HepG2 (cell line): ENCODE results near the gene ANKLE1. TPM values are rescaled to one million over a fixed set of nuclear protein-coding genes. Genes with fewer than 3 reads are reported as not detected.

Source experiments
- AGO1 ChIP-seq: fragments of 200-400 bp; formaldehyde crosslinking; IDR thresholded peaks from 2 replicates; pipeline ENCODE4 v1.6.1; 2017; ENCODE audit warnings: mild to moderate bottlenecking, low read depth, low read length, moderate library complexity; ENCODE audit not compliant: poor library complexity, severe bottlenecking
- CBX1 ChIP-seq: IDR thresholded peaks from one replicate; pipeline ENCODE4 v1.6.1; 2016; ENCODE audit warnings: antibody characterized with exemption, low read depth
- CREM ChIP-seq, 2 experiments: sonication (generic) in 1 of 2; formaldehyde crosslinking in 1 of 2; IDR thresholded peaks; 2 replicates each; pipeline versions ENCODE4 v1.4.0 to v1.6.1; 2016 to 2020; ENCODE audit warnings: antibody characterized with exemption in 1 of 2, mild to moderate bottlenecking in 1 of 2, missing genetic modification reagents in 1 of 2
- ELF1 ChIP-seq: sonication (generic); formaldehyde crosslinking; IDR thresholded peaks from 2 replicates; pipeline ENCODE4 v1.4.0; 2020; ENCODE audit warnings: missing genetic modification reagents
- FOXK1 ChIP-seq: sonication (generic); formaldehyde crosslinking; IDR thresholded peaks from 2 replicates; pipeline ENCODE4 v1.4.0; 2020; ENCODE audit warnings: low read depth, missing genetic modification reagents, borderline replicate concordance
- HMG20B ChIP-seq: conservative IDR thresholded peaks from 2 replicates; pipeline ENCODE4 v1.6.1; 2016; ENCODE audit warnings: missing genetic modification reagents, missing compliant biosample characterization
- HNRNPH1 ChIP-seq: fragments of 200-400 bp; formaldehyde crosslinking; optimal IDR thresholded peaks from 2 replicates; pipeline ENCODE3; 2017; ENCODE audit warnings: mild to moderate bottlenecking, low read depth, low read length
- IRF2 ChIP-seq: IDR thresholded peaks from 2 replicates; pipeline ENCODE4 v1.6.1; 2018; ENCODE audit warnings: missing genetic modification reagents, missing compliant biosample characterization
- KLF15 ChIP-seq: sonication (generic); formaldehyde crosslinking; IDR thresholded peaks from 2 replicates; pipeline ENCODE4 v1.8.1; 2023; ENCODE audit warnings: borderline replicate concordance, mild to moderate bottlenecking, inconsistent platforms, missing genetic modification reagents, mixed read lengths
- RBM39 ChIP-seq: fragments of 200-400 bp; formaldehyde crosslinking; IDR thresholded peaks from one replicate; pipeline ENCODE4 v1.6.1; 2018; ENCODE audit warnings: antibody characterized with exemption, mild to moderate bottlenecking, low read depth, low read length; ENCODE audit not compliant: poor library complexity, severe bottlenecking
- SALL1 ChIP-seq: sonication (generic); formaldehyde crosslinking; IDR thresholded peaks from 2 replicates; pipeline ENCODE4 v1.8.0; 2022; ENCODE audit warnings: mild to moderate bottlenecking, missing genetic modification reagents
- SOX6 ChIP-seq, 2 experiments: fragments of 450-650 bp in 1 of 2; sonication (generic) in 1 of 2; formaldehyde crosslinking in 1 of 2; IDR thresholded peaks; 2 replicates each; pipeline versions ENCODE4 v1.4.0 to v1.6.1; 2017 to 2020; ENCODE audit warnings: antibody characterized with exemption in 1 of 2, mild to moderate bottlenecking in 1 of 2, missing genetic modification reagents in 1 of 2
- SYNCRIP ChIP-seq: fragments of 200-400 bp; formaldehyde crosslinking; IDR thresholded peaks from 2 replicates; pipeline ENCODE4 v1.6.1; 2018; ENCODE audit warnings: mild to moderate bottlenecking, low read depth, low read length; ENCODE audit not compliant: insufficient read depth
- TBP ChIP-seq: sonication (generic); formaldehyde crosslinking; IDR thresholded peaks from 2 replicates; pipeline ENCODE4 v1.5.0; 2020; ENCODE audit warnings: missing genetic modification reagents
- ZFX ChIP-seq: sonication (generic); formaldehyde crosslinking; IDR thresholded peaks from 2 replicates; pipeline ENCODE4 v1.4.0; 2020; ENCODE audit warnings: mild to moderate bottlenecking, low read depth, missing genetic modification reagents, moderate library complexity
- ZNF17 ChIP-seq: sonication (generic); formaldehyde crosslinking; IDR thresholded peaks from 2 replicates; pipeline ENCODE4 v1.5.0; 2020; ENCODE audit warnings: mild to moderate bottlenecking, missing genetic modification reagents
- ZNF460 ChIP-seq: sonication (generic); formaldehyde crosslinking; IDR thresholded peaks from 2 replicates; pipeline ENCODE4 v1.5.1; 2020; ENCODE audit warnings: missing genetic modification reagents, mild to moderate bottlenecking, borderline replicate concordance
- ZNF780A ChIP-seq: sonication (generic); formaldehyde crosslinking; IDR thresholded peaks from 2 replicates; pipeline ENCODE4 v1.8.0; 2022; ENCODE audit warnings: mild to moderate bottlenecking, missing genetic modification reagents, moderate library complexity
- ZNF839 ChIP-seq: sonication (generic); formaldehyde crosslinking; IDR thresholded peaks from 2 replicates; pipeline ENCODE4 v1.4.0; 2020; ENCODE audit warnings: missing genetic modification reagents, mild to moderate bottlenecking, borderline replicate concordance
- polyA plus RNA-seq, 8 experiments: library from polyadenylated mRNA; depleted of rRNA in 3 of 8; stranded (reverse) in 7 of 8; unstranded in 1 of 8; fragments of >200 nt; fragmentation: Illumina TruSeq in 4 of 8; extraction: Trizol in 4 of 8; gene quantifications; 2 replicates each; pipeline versions ENCODE4 v1.2.1 to v1.2.3, GENCODE V29; 2011 to 2016; ENCODE audit warnings: low read depth in 4 of 8, missing spikeins in 1 of 8, mixed read lengths in 1 of 8; ENCODE audit not compliant: insufficient read depth in 1 of 8
- total RNA-seq, 5 experiments: library from RNA; depleted of rRNA; stranded (reverse); fragments of >200 nt; fragmentation: Illumina TruSeq; extraction: Trizol; gene quantifications; 2 replicates each; pipeline ENCODE4 v1.2.3, GENCODE V29; 2016; ENCODE audit warnings: low read depth in 1 of 5
- TF ChIP-seq, protein P1 (sequence below): sonication (generic); formaldehyde crosslinking; IDR thresholded peaks from 2 replicates; pipeline ENCODE4 v1.5.1; 2020; ENCODE audit warnings: mild to moderate bottlenecking, missing genetic modification reagents
- TF ChIP-seq, protein P2 (sequence below): sonication (generic); formaldehyde crosslinking; IDR thresholded peaks from 2 replicates; pipeline ENCODE4 v1.8.1; 2023; ENCODE audit warnings: mild to moderate bottlenecking, missing genetic modification reagents
- TF ChIP-seq, protein P3 (sequence below): sonication (generic); formaldehyde crosslinking; IDR thresholded peaks from 2 replicates; pipeline ENCODE4 v1.5.1; 2020; ENCODE audit warnings: missing genetic modification reagents, mild to moderate bottlenecking, borderline replicate concordance

ANKLE1 gene
- total and polyA plus RNA-seq, 2 of the 13 experiments (the other 11 are each of a cell fraction or from before 2014, with no cell fraction given) = 0.69 to 1.5 TPM

DNA sequence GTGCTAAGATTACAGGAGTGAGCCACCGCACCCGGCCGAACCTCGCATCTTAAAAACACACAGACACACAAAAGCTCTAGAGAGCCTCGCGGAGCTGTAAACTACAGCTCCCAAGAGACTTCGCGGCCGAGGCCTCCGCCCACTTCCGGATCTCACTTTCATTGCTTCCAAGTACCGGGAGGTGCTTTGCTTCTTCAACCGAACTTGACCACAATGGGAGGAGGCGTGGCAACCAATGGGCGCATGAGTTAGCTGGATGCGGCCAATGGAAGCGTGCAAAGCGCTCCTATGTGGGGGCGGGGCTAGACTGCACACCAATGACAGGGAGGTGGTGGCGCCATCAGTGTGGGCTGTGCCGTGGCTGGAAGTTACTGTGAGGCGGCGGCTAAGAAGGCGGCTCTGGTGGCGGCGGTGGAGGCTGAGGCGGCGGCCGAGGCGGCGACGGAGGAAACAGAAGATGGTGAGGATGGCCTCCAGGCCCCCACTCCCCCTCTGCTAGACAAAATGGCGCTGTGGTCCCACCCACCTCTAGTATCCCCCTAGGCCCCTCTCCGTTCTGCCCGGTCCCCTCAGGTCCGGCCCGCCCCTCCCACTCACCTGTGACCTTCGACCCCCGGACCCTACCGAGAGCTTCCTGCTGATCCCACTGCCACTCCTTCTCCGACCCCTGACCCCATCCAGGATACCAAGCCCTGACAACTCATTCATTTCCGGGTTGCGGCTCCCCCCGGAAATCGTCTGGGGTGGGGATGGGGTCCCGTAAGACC, 27.7 kb downstream of the ANKLE1 start, which contains the start of gene DDA1 (continued):
- peak; percentile 37; the same call in 1 of the 2 replicates for TF ChIP-seq SALL1 (CRISPR knock-in tag)
- TF ChIP-seq, protein P1, sequence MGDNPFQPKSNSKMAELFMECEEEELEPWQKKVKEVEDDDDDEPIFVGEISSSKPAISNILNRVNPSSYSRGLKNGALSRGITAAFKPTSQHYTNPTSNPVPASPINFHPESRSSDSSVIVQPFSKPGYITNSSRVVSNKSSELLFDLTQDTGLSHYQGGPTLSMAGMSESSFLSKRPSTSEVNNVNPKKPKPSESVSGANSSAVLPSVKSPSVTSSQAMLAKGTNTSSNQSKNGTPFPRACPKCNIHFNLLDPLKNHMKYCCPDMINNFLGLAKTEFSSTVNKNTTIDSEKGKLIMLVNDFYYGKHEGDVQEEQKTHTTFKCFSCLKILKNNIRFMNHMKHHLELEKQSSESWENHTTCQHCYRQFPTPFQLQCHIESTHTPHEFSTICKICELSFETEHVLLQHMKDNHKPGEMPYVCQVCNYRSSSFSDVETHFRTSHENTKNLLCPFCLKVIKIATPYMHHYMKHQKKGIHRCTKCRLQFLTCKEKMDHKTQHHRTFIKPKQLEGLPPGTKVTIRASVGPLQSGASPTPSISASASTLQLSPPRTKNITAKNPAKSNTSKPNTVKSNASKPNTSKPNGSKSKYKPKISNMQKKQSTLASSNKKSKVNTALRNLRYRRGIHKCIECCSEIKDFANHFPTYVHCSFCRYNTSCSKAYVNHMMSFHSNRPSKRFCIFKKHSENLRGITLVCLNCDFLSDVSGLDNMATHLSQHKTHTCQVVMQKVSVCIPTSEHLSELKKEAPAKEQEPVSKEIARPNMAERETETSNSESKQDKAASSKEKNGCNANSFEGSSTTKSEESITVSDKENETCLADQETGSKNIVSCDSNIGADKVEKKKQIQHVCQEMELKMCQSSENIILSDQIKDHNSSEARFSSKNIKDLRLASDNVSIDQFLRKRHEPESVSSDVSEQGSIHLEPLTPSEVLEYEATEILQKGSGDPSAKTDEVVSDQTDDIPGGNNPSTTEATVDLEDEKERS (CRISPR knock-in tag) = peak; percentile 84
- TF ChIP-seq, protein P2, sequence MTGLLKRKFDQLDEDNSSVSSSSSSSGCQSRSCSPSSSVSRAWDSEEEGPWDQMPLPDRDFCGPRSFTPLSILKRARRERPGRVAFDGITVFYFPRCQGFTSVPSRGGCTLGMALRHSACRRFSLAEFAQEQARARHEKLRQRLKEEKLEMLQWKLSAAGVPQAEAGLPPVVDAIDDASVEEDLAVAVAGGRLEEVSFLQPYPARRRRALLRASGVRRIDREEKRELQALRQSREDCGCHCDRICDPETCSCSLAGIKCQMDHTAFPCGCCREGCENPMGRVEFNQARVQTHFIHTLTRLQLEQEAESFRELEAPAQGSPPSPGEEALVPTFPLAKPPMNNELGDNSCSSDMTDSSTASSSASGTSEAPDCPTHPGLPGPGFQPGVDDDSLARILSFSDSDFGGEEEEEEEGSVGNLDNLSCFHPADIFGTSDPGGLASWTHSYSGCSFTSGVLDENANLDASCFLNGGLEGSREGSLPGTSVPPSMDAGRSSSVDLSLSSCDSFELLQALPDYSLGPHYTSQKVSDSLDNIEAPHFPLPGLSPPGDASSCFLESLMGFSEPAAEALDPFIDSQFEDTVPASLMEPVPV = 0 out of 2 replicates have a peak, but pooled peaks have one; percentile 33
- peak; percentile 75; the same call in 1 of the 2 replicates for TF ChIP-seq ZFX (CRISPR knock-in tag)
- TF ChIP-seq ZNF780A (CRISPR knock-in tag) = no peak
- no peak for TF ChIP-seq RBM39
- no peak for TF ChIP-seq SOX6 (IDR thresholded peaks at IDR 0.05)
- TF ChIP-seq SOX6 (CRISPR knock-in tag; IDR thresholded peaks at IDR 0.05) = peak; percentile 15
- TF ChIP-seq KLF15 (CRISPR knock-in tag) = no peak; the same call in 1 of the 2 replicates
- TF ChIP-seq TBP (CRISPR knock-in tag) = no peak
- TF ChIP-seq FOXK1 (CRISPR knock-in tag) = peak; percentile 55; the same call in 1 of the 2 replicates
- peak; percentile 53; the same call in 1 of the 2 replicates for TF ChIP-seq IRF2 (CRISPR knock-in tag)
- no peak for TF ChIP-seq SYNCRIP
- TF ChIP-seq, protein P3, sequence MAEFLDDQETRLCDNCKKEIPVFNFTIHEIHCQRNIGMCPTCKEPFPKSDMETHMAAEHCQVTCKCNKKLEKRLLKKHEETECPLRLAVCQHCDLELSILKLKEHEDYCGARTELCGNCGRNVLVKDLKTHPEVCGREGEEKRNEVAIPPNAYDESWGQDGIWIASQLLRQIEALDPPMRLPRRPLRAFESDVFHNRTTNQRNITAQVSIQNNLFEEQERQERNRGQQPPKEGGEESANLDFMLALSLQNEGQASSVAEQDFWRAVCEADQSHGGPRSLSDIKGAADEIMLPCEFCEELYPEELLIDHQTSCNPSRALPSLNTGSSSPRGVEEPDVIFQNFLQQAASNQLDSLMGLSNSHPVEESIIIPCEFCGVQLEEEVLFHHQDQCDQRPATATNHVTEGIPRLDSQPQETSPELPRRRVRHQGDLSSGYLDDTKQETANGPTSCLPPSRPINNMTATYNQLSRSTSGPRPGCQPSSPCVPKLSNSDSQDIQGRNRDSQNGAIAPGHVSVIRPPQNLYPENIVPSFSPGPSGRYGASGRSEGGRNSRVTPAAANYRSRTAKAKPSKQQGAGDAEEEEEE (CRISPR knock-in tag) = peak; percentile 84; the same call in 1 of the 2 replicates
- no peak; the same call in 1 of the 2 replicates for TF ChIP-seq ZNF839 (CRISPR knock-in tag)
- no peak for TF ChIP-seq CBX1
- peak; percentile 95 for TF ChIP-seq ELF1 (CRISPR knock-in tag)
- TF ChIP-seq HNRNPH1 = no peak
- no peak for TF ChIP-seq ZNF17 (CRISPR knock-in tag)
- TF ChIP-seq CREM (IDR thresholded peaks at IDR 0.05) = peak; percentile 85
- no peak for TF ChIP-seq CREM (CRISPR knock-in tag; IDR thresholded peaks at IDR 0.05)
- TF ChIP-seq ZNF460 (CRISPR knock-in tag) = no peak; the same call in 1 of the 2 replicates
- TF ChIP-seq AGO1 = no peak
- no peak for TF ChIP-seq HMG20B (CRISPR knock-in tag)
